Coronary artery (tissue), 2 donors: ENCODE measurements around the gene COPS2.
A peak's percentile ranks its signal among the peaks of the same experiment; 100 is the strongest.

Source experiments
- DNase-seq: peaks from one replicate; pipeline ENCODE4 v3.0.0-alpha.2; 2017; ENCODE audit warnings: low spot score
- H3K27ac ChIP-seq, 2 donors: fragments of 200-600 bp; sonication (generic); one replicate each; pipeline ENCODE4 v1.5.1; 2016 to 2019
- H3K4me3 ChIP-seq: fragments of 200-600 bp; sonication (generic); 2 replicates; pipeline ENCODE4 v1.5.1; 2016; ENCODE audit warnings: mild to moderate bottlenecking, moderate library complexity
- CTCF ChIP-seq: fragments of 200-600 bp; sonication (generic); IDR thresholded peaks from one replicate; pipeline ENCODE4 v1.5.1; 2019; ENCODE audit warnings: antibody characterized with exemption

COPS2 gene

GRCh38 chr15:49174902-49175301 is 19.5 kb upstream of the COPS2 start:
- DNase-seq: no peak
- no peak overlapping the region for H3K27ac ChIP-seq
- H3K4me3 ChIP-seq: no peak overlapping the region
- no peak for TF ChIP-seq CTCF

DNA sequence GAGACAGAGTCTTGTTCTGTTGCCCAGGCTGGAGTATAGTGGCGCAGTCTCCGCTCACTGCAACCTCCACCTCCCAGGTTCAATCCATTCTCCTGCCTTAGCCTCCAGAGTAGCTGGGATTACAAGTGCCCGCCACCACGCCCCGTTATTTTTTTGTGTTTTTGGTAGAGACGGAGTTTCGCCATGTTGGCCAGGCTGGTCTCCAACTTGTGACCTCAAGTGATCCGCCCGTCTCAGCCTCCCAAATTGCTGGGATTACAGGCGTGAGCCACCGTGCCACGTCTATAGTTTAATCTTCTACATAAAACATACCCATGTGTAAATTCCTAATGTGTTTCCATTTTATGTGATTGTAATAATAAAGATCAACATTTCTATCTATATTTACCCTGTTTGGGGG is 16.4 kb upstream of the COPS2 start:
- DNase-seq: no peak
- Histone ChIP-seq H3K4me3 (no peak overlapping the region), H3K27ac (no peak overlapping the region)
- TF ChIP-seq CTCF: no peak

DNA sequence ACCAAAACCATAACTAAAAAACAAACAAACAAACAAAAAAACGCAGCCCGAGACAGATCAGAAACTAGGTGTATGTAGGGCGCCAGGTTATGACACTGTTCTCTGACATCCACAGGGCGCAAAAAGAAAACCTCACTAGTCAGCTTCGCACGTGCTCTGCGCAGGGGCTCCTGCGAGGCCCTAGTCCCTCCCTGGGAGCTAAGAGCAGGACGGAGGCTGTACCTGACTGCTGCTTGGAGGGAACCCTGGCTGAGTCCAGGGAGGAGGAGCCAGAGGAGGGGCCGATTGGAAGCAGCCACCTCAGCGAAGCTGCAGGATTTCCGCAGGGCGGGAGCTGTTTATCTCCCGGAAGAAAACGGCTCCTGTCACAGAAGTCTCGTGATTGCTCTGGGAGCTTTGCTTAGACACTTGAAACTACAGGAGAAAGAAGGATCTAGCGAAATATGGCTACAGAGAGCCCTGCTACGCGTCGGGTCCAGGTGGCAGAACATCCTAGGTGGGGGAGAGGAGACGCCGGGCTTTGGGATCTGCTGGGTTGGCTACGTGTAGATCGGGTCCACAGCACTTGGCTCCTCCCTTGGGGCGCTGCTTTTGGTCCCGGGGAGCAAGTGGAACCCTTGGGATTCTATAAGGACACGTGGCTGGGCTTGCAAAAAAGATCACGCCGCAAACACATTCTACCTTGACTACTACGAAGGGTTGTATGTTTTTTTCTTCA is 14.6 kb upstream of the COPS2 start, which contains the start of gene GALK2:
GALK2 (plus strand) TSS at position 368 of the 718 bp plus-strand sequence; CDS start at position 444, 76 bp downstream.
- TF ChIP-seq CTCF: no peak
- DNase-seq: peak; percentile 82
- Histone ChIP-seq H3K27ac (peak within 1 kb of the TSS; percentile 59 to 85), H3K4me3 (peak within 1 kb of the TSS; percentile 76)

DNA sequence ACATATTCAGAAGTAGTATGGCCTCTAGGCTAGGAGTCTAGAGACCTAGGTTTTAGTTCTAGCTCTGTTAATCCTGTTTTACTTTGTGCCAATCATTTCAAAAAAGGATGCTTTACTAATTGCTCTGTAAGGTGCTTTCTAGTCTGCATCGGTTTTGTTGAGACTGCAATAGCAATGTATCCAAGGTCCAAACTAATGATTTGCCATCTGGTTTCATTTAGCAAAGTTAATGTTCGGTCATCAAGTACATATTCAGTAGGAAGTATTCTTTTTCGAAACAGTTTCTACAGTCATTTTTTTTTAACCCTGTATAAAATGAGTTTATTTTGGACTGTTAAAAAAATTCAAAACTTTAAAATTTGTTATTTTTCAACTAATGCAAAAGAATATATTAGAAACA is 12.6 kb upstream of the COPS2 start:
- H3K4me3 ChIP-seq: no peak overlapping the region
- no peak for DNase-seq
- H3K27ac ChIP-seq: no peak overlapping the region
- no peak for TF ChIP-seq CTCF

DNA sequence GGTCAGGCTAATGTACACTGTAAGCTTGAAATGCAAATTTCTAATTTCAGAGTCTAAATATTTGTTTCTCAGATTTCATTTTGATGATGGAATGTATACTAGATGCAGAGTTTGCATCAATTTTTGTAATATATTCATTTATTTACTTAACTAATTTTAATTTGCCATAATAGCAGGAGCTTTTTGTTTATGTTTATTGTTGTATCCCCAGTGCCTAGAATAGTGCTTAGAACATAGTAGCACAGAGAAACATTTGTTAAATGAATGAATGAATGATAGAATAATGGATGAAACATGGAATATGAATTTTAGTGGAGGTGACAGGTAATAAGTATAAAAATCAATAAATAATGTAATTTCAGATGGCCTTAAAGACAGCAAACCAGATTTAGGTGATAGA is 9.5 kb upstream of the COPS2 start:
- no peak for DNase-seq
- TF ChIP-seq CTCF: no peak
- Histone ChIP-seq H3K27ac (no peak overlapping the region), H3K4me3 (no peak overlapping the region)

DNA sequence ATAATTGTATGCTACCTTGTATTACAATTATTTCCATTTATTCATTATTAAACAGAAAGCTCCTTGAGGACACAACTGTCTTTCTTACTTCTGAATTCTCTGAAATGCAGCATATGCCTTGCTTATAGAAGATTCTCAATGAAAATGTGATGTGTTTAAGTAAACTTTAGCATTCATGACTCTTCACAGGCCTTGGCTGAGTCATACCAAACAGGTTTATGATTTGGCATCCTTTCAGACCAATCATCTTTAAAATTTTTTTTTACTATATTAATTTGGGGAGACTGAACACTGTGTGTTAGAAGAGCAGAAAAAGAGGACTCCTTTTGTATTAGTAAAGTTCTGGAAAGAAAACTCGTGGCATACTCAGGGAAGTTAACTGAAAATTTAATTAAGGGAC is 8.3 kb upstream of the COPS2 start:
- no peak for TF ChIP-seq CTCF
- no peak for DNase-seq
- H3K4me3 ChIP-seq: no peak overlapping the region
- no peak overlapping the region for H3K27ac ChIP-seq

- DNase-seq: no peak
- TF ChIP-seq CTCF: no peak
Measured at GRCh38 chr15:49155834-49156627, 632 bp upstream of the COPS2 start.

More at GRCh38 chr15:49155834-49156627, 632 bp upstream of the COPS2 start:
- peak overlapping the region; percentile 88 to 99 for H3K27ac ChIP-seq
- H3K4me3 ChIP-seq: peak overlapping the region; percentile 91
